HFF-Myc (cell line): Measurements from ENCODE around the gene SEC23B.
"Not testable (repeated sequence)": the region's sequence is repeated elsewhere in the genome, so short reads cannot be mapped to it uniquely, and the experiment has no call there.

Experiments
- DNase-seq: peaks from one replicate; pipeline ENCODE4 v3.0.0-alpha.2; 2011; ENCODE audit warnings: low read depth; ENCODE audit errors: extremely low read depth
- H3K4me3 ChIP-seq: replicated peaks from 2 replicates; pipeline ENCODE4 v1.5.1; 2011; ENCODE audit warnings: low read depth, mild to moderate bottlenecking, control low read depth, low read length
- TF ChIP-seq, protein P1 (sequence below): IDR thresholded peaks from 2 replicates; pipeline ENCODE4 v1.5.1; 2012; ENCODE audit warnings: mild to moderate bottlenecking, low read depth, low read length, control low read depth; ENCODE audit errors: missing control alignments

The SEC23B gene

DNA sequence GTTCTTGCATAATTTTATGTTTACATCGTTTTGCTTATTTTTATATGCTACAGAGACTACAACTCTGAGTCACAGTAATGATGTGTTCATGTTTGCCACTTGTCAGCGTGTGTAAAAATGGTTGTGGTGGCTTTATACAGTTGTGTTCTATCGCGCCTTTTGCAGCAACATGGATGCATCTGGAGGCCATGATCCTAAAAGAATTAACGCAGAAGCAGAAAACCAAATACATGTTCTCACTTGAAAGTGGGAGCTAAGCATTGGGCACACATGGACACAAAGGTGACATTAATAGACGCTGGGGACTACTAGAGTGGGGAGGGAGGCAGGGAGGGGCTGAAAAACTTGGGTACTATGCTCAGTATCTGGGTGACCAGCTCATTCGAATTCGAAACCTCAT, 996 bp upstream of the SEC23B start:
- no peak for DNase-seq
- peak overlapping the region; percentile 66 for H3K4me3 ChIP-seq
- TF ChIP-seq, protein P1, sequence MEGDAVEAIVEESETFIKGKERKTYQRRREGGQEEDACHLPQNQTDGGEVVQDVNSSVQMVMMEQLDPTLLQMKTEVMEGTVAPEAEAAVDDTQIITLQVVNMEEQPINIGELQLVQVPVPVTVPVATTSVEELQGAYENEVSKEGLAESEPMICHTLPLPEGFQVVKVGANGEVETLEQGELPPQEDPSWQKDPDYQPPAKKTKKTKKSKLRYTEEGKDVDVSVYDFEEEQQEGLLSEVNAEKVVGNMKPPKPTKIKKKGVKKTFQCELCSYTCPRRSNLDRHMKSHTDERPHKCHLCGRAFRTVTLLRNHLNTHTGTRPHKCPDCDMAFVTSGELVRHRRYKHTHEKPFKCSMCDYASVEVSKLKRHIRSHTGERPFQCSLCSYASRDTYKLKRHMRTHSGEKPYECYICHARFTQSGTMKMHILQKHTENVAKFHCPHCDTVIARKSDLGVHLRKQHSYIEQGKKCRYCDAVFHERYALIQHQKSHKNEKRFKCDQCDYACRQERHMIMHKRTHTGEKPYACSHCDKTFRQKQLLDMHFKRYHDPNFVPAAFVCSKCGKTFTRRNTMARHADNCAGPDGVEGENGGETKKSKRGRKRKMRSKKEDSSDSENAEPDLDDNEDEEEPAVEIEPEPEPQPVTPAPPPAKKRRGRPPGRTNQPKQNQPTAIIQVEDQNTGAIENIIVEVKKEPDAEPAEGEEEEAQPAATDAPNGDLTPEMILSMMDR: no peak

DNA sequence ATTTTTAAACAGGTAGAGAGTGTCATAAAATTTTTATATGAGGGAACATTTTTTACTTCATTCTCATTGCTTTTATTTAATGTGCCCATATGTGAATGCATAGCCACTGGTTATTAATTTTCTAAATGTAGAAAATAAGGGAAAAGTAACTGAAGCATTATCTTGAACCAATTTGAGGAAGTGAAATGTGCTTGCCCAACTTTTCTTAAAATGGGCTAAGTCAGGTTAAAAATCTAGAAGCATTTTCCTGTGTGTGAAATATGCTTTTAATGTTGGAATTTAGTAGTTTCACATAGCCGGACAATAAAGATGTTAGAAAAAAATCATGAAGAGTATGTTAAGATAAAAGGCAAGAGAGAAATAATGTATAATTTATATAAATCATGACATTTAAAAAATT, 3.8 kb downstream of the SEC23B start:
- TF ChIP-seq, protein P1: no peak
- H3K4me3 ChIP-seq: no peak overlapping the region
- DNase-seq: no peak

DNA sequence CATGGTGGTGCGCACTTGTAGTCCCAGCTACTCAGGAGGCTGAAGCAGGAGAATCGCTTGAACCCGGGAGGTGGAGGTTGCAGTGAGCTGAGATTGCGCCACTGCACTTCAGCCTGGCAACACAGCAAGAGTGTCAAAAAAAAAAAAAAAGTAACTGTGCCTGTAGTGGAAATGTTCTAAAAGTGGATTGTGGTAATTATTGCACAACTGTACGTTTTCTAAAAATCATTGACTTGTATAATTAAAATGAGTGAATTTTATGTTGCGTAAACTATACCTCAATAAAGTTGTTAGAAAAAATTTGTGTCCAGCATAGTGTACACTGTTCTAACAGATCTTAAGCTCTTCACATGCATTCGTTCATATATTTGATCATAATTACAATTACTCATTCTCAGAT, 5.5 kb downstream of the SEC23B start:
- TF ChIP-seq, protein P1: no peak
- no peak overlapping the region for H3K4me3 ChIP-seq
- no peak for DNase-seq

DNA sequence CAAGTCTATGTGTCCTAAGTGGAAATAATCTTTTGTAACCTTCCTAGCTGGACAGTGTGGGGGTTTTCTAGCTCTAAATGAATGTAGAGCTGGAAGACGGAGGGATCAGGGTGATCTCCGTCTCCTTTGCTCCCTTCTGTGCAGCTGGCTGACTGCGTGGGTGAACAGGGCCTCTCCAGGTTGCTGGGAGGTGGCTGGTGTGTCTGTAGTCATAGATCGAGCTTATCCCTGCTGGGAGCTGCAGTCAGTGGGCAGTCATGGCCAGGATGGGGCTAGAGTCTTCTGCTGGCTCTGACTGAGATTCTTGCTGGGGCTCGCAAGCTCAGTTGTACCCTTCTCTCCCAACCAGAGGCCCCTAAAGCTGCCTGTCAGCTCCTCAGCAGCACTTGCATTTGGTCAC, 6.4 kb downstream of the SEC23B start:
- TF ChIP-seq, protein P1: no peak
- no peak overlapping the region for H3K4me3 ChIP-seq
- DNase-seq: no peak

DNA sequence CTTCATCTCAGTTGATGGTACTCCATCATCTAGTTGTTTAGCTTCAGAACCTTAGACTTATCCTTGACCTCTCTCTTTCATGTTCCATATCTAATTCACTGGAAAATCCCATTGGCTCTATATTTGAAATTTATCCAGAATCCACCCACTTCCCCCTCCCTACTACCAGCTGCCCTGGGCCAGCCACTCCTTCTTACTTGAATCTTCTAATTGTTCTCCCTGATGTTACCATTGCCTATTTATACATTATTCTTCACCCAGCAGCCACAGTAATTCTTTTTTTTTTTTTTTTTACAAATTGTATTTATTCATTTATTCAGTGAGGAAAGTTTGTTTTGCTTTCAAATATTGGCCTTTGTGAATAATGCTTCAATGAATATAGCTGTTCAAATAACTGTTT, 8.2 kb downstream of the SEC23B start:
- no peak overlapping the region for H3K4me3 ChIP-seq
- DNase-seq: no peak
- TF ChIP-seq, protein P1: no peak

DNA sequence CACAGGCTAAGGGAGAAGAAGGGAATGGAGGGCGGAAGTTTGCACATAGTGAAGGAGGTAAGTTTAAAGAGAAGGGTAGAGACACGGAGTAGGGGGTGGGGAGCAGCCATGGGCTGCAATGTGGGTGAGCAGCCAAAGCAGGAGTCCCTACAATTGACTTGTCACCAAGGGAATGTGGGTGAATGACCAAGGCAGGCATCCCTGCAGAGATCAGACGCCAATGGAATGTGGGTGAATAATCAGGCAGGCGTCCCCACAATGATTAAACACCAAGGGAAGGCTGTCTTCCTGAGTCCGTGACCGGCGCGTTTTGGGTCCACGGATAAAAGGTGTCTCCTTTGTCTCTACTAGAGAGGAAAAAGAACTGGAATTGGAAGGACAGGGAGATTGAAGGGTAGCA, 14.3 kb downstream of the SEC23B start:
- DNase-seq, H3K4me3 ChIP-seq: not testable (repeated sequence)

DNA sequence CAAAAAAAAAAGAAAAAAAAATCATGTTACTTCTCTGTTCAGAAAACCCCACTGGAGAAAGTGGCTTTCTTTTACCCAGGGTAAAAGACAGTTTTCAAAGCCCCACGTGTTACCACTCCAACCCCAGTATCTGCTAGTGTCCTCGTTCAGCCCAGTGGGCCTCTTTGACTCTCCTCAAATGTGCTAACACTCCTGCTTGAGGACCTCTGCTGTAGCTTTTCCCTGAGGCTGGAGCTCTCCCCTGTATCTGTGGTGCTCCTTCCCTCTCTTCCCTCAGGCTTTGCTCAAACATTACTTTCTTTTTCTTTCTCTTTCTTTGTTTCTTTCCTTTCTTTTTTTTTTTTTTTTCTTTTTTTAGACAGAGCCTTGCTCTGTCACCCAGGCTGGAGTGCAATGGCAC, 15.3 kb downstream of the SEC23B start:
- H3K4me3 ChIP-seq: no peak overlapping the region
- TF ChIP-seq, protein P1: no peak
- DNase-seq: no peak

DNA sequence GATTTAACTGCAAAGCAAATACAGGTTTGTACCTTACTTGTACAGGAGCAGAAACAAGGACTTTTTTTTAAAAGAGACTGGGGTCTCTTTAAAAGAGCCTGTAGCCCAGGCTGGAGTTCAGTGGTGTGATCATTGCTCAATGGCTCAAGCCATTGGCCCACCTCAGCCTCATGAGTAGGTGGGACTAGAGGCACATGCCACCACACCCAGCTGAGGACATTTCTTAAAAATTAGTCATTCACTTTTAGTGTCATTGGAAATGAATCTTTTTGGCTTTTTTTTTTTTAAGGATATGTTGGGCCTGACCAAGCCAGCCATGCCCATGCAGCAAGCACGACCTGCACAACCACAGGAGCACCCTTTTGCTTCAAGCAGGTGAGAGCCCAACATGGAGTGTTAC, 16.9 kb downstream of the SEC23B start:
- TF ChIP-seq, protein P1: no peak
- peak; percentile 20 for DNase-seq
- no peak overlapping the region for H3K4me3 ChIP-seq

DNA sequence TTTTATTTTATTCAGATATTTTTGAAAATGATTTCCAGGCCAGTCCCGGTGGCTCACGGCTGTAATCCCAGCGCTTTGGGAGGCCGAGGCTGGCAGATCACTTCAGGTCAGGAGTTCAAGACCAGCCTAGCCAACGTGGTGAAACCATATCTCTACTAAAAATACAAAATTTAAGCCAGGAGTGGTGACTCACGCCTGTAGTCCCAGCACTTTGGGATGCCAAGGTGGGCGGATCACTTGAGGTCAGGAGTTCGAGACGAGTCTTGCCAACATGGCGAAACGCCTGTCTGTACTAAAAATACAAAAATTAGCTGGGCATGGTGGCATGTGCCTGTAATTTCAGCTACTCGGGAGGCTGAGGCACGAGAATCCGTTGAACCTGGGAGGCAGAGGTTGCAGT, 19.0 kb downstream of the SEC23B start:
- not testable (repeated sequence) for H3K4me3 ChIP-seq, DNase-seq
